ENCODE measurements around the gene NCOA6.

GRCh38 chr20:34710568-34710839, 114.9 kb downstream of the NCOA6 start:
- TF ChIP-seq CTCF (IDR thresholded peaks at IDR 0.05) (no peak), POLR2A (IDR thresholded peaks at IDR 0.05) (no peak)

Data from uterus (tissue), 2 donors.